K562 (cell line): Measurements from ENCODE around the gene LCN12. TPM values are rescaled to one million over a fixed set of nuclear protein-coding genes. Genes with fewer than 3 reads are reported as not detected.

Experiments used
- ATAC-seq: fragments of 200-7000 bp; cut with Tn5 transposase; 3 replicates; pipeline ENCODE4 v1.9.1; 2020; ENCODE audit warnings: moderate library complexity
- BruUV-seq: library from RNA; stranded (reverse); fragments of 400-500 nt; replicated peaks from 2 replicates; lab custom pipeline; 2021; lab: Mats Ljungman, UMichigan
- CTCF ChIA-PET: fragments of 300-600 bp; formaldehyde crosslinking; extraction: SDS; loops from one replicate; lab custom pipeline; 2021; ENCODE audit warnings: low intra/inter-chr PET ratio; lab: Yijun Ruan, JAX
- POLR2A ChIA-PET: fragments of 300-600, 350-650 bp; sonication (Branson Sonifier 250); formaldehyde crosslinking; extraction: SDS; loops from one replicate; lab custom pipeline; 2021; ENCODE audit warnings: antibody characterized with exemption, inconsistent platforms; lab: Yijun Ruan, JAX
- DNase-seq, 4 experiments: peaks; one replicate each; pipeline versions ENCODE4 v3.0.0 to v3.0.0-alpha.2; 2011 to 2018; ENCODE audit warnings: low spot score in 3 of 4, mixed read lengths in 3 of 4; ENCODE audit errors: extremely low read depth in 1 of 4
- FAIRE-seq: peaks from 2 replicates; lab custom pipeline; 2011; peaks lifted over from hg19 to GRCh38; lab: Jason Lieb, UNC
- H2AFZ ChIP-seq: 2 replicates; pipeline ENCODE4 v1.6.0; 2011; ENCODE audit warnings: low read depth, low read length, control low read depth, inconsistent platforms
- H3K27ac ChIP-seq: fragments of 200-600 bp; 3 replicates; pipeline ENCODE4 v1.8.0; 2011; ENCODE audit warnings: low read depth, mild to moderate bottlenecking, control low read depth, inconsistent platforms, low read length, moderate library complexity, mixed read lengths; ENCODE audit errors: extremely low read depth
- H3K27me3 ChIP-seq, 2 experiments: fragments of 300-600 bp in 1 of 2; 2 replicates in 1 of 2; 3 replicates in 1 of 2; pipeline versions ENCODE4 v1.6.0 to v1.8.0; 2011; ENCODE audit warnings: inconsistent platforms in 2 of 2, low read length in 2 of 2, mild to moderate bottlenecking in 1 of 2, mixed read lengths in 1 of 2, moderate library complexity in 1 of 2; ENCODE audit not compliant: control insufficient read depth in 2 of 2, insufficient read depth in 2 of 2
- H3K36me3 ChIP-seq: fragments of 300-600 bp; 3 replicates; pipeline ENCODE4 v1.8.0; 2011; ENCODE audit warnings: mild to moderate bottlenecking, low read length, inconsistent platforms; ENCODE audit not compliant: control insufficient read depth, insufficient read depth
- H3K4me1 ChIP-seq, 2 experiments: fragments of 200-600 bp in 1 of 2; replicated peaks in 1 of 2; 2 replicates in 1 of 2; 3 replicates in 1 of 2; pipeline versions ENCODE4 v1.5.1 to v1.8.0; 2011; ENCODE audit warnings: inconsistent platforms in 2 of 2, low read length in 2 of 2, mild to moderate bottlenecking in 1 of 2, mixed read lengths in 1 of 2, moderate library complexity in 1 of 2; ENCODE audit not compliant: control insufficient read depth in 2 of 2, insufficient read depth in 2 of 2
- H3K4me2 ChIP-seq: 2 replicates; pipeline ENCODE4 v1.6.1; 2011; ENCODE audit warnings: low read length, control low read depth, inconsistent platforms, mixed read lengths; ENCODE audit not compliant: insufficient read depth
- H3K4me3 ChIP-seq: fragments of 200-600 bp; sonication (generic), shearing (Covaris generic); 2 replicates; pipeline ENCODE4 v1.5.1; 2016; ENCODE audit warnings: control low read depth, inconsistent platforms
- H3K79me2 ChIP-seq: fragments of 200-600 bp; 3 replicates; pipeline ENCODE4 v1.8.0; 2011; ENCODE audit warnings: low read length, inconsistent platforms; ENCODE audit not compliant: control insufficient read depth, insufficient read depth
- H3K9ac ChIP-seq, 2 experiments: 2 replicates each; pipeline versions ENCODE4 v1.6.0 to v1.6.1; 2011; ENCODE audit warnings: low read depth in 2 of 2, low read length in 2 of 2, control low read depth in 1 of 2, inconsistent platforms in 1 of 2, mild to moderate bottlenecking in 1 of 2, mixed read lengths in 1 of 2; ENCODE audit not compliant: insufficient read depth in 1 of 2
- H3K9me1 ChIP-seq: one replicate; pipeline ENCODE4 v1.6.0; 2011; ENCODE audit warnings: inconsistent platforms, mild to moderate bottlenecking, low read length, moderate library complexity; ENCODE audit not compliant: control insufficient read depth, insufficient read depth
- H3K9me3 ChIP-seq: replicated peaks from 2 replicates; pipeline ENCODE4 v1.5.1; 2011; ENCODE audit warnings: low read depth, low read length, inconsistent platforms; ENCODE audit not compliant: control insufficient read depth, insufficient read depth
- H4K20me1 ChIP-seq: replicated peaks from 2 replicates; pipeline ENCODE4 v1.6.1; 2011; ENCODE audit warnings: low read length, inconsistent platforms, mixed read lengths; ENCODE audit not compliant: control insufficient read depth, insufficient read depth
- CREB3L1 ChIP-seq: fragments of 450-650 bp; IDR thresholded peaks from 2 replicates; pipeline ENCODE4 v1.6.1; 2014; ENCODE audit warnings: low read depth, mild to moderate bottlenecking, moderate library complexity, borderline replicate concordance
- HDAC1 ChIP-seq, 2 experiments: fragments of 450-650 bp; IDR thresholded peaks; 2 replicates each; pipeline ENCODE4 v1.6.1; 2016 to 2017; ENCODE audit warnings: inconsistent platforms in 1 of 2, mild to moderate bottlenecking in 1 of 2, moderate library complexity in 1 of 2
- SUPT5H ChIP-seq: fragments of 450-650 bp; IDR thresholded peaks from 2 replicates; pipeline ENCODE4 v1.6.1; 2016
- ZBTB7A ChIP-seq: IDR thresholded peaks from 2 replicates; pipeline ENCODE4 v1.6.1; 2011; ENCODE audit warnings: low read depth, mild to moderate bottlenecking, low read length, moderate library complexity, borderline replicate concordance; ENCODE audit not compliant: control insufficient read depth
- ZHX1 ChIP-seq: fragments of 150-350 bp; conservative IDR thresholded peaks from 2 replicates; pipeline ENCODE4 v1.6.1; 2014; ENCODE audit warnings: low read length
- ZNF407 ChIP-seq: fragments of 450-650 bp; IDR thresholded peaks from 2 replicates; pipeline ENCODE4 v1.6.1; 2016; ENCODE audit warnings: low read depth
- WGBS: fragments of 100-300 bp; shearing (Covaris generic); methylation state at CpG from one replicate; pipeline ENCODE4 v1.1.6; 2016; ENCODE audit warnings: low coverage, mixed read lengths; ENCODE audit not compliant: insufficient coverage; ENCODE audit errors: missing lambda C conversion rate; 5-methylcytosine and 5-hydroxymethylcytosine counted together
- in situ Hi-C: fragments of 300-500 bp; cut with MboI; formaldehyde crosslinking; loops from 4 replicates; pipeline ENCODE4 v1.15.0; 2018; ENCODE audit warnings: inconsistent platforms, mixed read lengths
- intact Hi-C: fragments of 100-400 bp; cut with micrococcal nuclease; formaldehyde crosslinking; loops from 2 replicates; pipeline ENCODE4 v1.14.2; 2022
- polyA plus RNA-seq, 8 experiments: library from polyadenylated mRNA; depleted of rRNA in 4 of 8; stranded (reverse) in 5 of 8; unstranded in 3 of 8; fragments of >200 nt; fragmentation: Nextera tagmentation in 2 of 8; fragmentation: Illumina TruSeq in 1 of 8; extraction: Ambion mirVana in 2 of 8; extraction: Trizol in 1 of 8; gene quantifications; 2 replicates each; pipeline versions ENCODE4 v1.2.1 to v1.2.3, GENCODE V29; 2011 to 2014; ENCODE audit warnings: inconsistent platforms in 1 of 8, missing spikeins in 1 of 8
- total RNA-seq, 7 experiments: library from RNA; depleted of rRNA in 6 of 7; stranded (reverse); fragments of >200 nt in 6 of 7; fragmentation: Illumina TruSeq in 2 of 7; extraction: Trizol in 2 of 7; gene quantifications; 2 replicates each; pipeline versions ENCODE4 v1.2.1 to v1.2.3, GENCODE V29; 2011 to 2021; ENCODE audit warnings: low replicate concordance in 1 of 7

The LCN12 gene
- total and polyA plus RNA-seq, 9 of the 15 experiments (the other 6 are each of a cell fraction or from before 2014, with no cell fraction given) = 0.05 TPM; not detected in 8

GRCh38 chr9:136996361-136997292 is 44.6 kb downstream of the LCN12 start, which contains the start of gene CLIC3:
TSS of gene CLIC3 (minus strand) at chr9:136996568. CDS start at chr9:136996543, 25 bp downstream.
- CTCF ChIA-PET = no interaction called here
- TF ChIP-seq CREB3L1 (no peak), ZNF407 (no peak), ZBTB7A (peak; percentile 61), ZHX1 (no peak), SUPT5H (0 out of 2 replicates have a peak, but pooled peaks have one; percentile 39), HDAC1 (IDR thresholded peaks at IDR 0.05) (peak in 1 of 2 experiments; percentile 28; a peak in 1 of 4 replicates)

More at GRCh38 chr9:136996361-136997292, 44.6 kb downstream of the LCN12 start, which contains the start of gene CLIC3:
- peak within 1 kb of the TSS; percentile 27 to 88; a peak in 3 of 4 replicates for H3K9ac ChIP-seq
- peaks cover 27 to 66% of the 10 kb centered on the region in 2 experiments; a peak in 4 of 5 replicates for H3K4me1 ChIP-seq
- peak; percentile 59 for ATAC-seq
- POLR2A ChIA-PET = interaction anchor here (0.6 to 1.3 kb wide), 7 partner anchors 8 to 600 kb away, joined by 3 to 4 read pairs (median 3); no protein-coding TSS in a partner anchor
- peak within 1 kb of the TSS; percentile 26 for H3K4me3 ChIP-seq
- H2AFZ ChIP-seq = peak within 1 kb of the TSS; percentile 52; the same call in 1 of the 2 replicates
- H3K36me3 ChIP-seq = peaks cover 22% of the 10 kb centered on the region; the same call in 1 of the 3 replicates
- no peaks in the 10 kb centered on the region for H4K20me1 ChIP-seq
- intact Hi-C loops (no loop called here), in situ Hi-C loops (no loop called here)
- H3K9me1 ChIP-seq = no peaks in the 10 kb centered on the region
- peak within 1 kb of the TSS; percentile 64 for H3K4me2 ChIP-seq
- DNase-seq = peak; percentile 71 to 80 (median 79)
- peak within 1 kb of the TSS; percentile 34; the same call in 1 of the 3 replicates for H3K27ac ChIP-seq
- peaks cover 18% of the 10 kb centered on the region for H3K79me2 ChIP-seq
- peak; percentile 51 for FAIRE-seq
- 4% methylated on average over 32 of the region's 35 CpGs for WGBS
- no TSS peak for BruUV-seq
- H3K27me3 ChIP-seq = no peaks in the 10 kb centered on the region
- no peaks in the 10 kb centered on the region; the same call in 1 of the 2 replicates for H3K9me3 ChIP-seq
